Colon (tissue), 2 donors: ENCODE results near the gene GRIK2.

ENCODE experiments used
- FAIRE-seq: peaks from 2 replicates; lab custom pipeline; 2012; peaks lifted over from hg19 to GRCh38; lab: Jason Lieb, UNC
- donor health status: control.
- donor health status: control.

The GRIK2 gene

DNA sequence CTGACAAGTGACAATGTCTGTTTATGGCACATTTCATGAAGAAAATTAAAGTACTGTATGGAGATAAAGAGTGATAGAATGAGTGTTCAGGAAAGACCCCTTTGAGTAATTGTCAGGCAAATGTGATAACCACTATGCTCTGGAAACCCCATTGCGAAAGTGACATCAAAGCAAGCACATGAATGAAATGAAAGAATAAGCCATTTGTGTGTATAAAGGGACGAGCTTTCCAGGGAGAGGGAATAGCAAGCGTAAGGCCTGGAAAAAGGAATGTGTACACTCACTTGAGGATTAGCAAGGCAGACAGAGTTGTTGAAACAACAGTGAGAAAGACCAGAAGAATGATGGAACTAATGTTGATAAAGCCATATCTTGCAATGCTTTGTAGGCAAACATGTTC, 490.0 kb downstream of the GRIK2 start:
- no peak for FAIRE-seq

DNA sequence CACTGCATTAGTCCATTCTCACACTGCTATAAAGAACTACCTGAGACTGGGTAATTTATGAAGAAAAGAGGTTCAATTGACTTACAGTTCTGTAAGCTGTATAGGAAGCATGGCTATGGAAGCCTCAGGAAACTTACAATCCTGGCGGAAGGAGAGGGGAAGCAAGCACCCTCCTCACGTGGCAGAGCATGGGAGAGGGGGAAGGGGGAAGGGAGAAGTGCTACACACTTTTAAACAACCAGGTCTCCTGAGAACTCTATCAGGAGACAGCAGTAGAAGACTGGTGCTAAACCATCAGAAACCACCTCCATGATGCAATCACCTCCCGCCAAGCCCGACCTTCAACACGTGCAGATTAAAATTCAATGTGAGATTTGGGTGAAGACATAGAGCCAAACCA, 494.0 kb downstream of the GRIK2 start:
- no peak for FAIRE-seq

DNA sequence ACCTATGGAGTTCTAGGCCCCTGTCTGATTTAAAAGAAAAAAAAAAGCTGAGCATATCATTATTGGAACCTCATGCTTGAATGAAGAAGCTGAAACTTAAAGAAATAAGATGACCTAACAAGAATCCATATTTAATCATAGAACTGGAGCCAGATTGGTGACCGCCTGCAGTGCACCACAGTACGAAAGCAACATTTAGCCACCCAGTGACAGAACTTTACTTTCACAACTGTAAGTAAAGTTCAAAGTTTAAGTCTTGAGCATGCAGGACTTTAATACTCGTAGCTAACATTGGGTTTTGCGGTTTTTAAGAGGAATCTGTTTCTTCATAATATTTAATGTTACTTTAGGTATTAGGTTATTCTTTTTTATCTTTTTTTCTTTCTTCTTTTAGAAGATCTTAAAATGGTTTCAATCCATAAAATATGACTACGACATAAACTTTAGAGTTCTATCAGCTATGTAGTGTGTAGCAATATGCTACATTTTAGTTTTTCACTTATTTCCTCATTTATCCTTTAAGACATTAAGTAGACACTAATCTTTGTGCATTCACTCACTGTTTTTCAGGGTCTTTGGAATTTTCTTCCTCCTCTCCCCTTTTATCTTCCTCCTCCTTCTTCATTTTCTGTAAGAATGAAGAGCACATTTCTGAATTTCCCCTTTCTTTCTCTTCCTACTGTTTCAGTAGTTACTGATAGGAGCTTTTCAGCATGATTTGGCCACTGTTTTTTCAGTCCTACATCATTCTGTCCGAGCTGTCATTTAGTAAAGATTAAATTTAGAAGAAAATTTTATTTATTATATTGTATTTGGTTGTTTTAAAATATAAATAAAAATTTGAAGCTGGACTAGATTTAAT, 514.1 kb downstream of the GRIK2 start:
- no peak for FAIRE-seq

DNA sequence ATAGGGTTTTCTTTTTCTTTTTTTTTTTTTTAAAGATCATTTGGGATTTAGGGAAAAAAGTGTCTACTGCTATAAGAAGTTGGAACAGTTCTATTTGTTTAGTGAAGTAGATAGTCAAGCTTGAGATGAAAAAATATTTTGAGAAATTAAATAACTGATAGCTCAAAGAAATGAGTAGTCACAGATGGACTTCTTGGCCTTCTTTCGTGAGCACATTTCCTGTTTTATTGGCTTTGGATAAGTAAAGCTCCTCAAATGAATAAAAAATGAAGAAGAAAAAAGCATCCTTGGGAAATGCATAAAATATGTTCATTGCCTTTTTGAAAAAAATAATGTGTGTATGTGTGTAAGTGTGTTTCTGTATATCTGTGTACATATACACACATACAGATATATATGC, 515.9 kb downstream of the GRIK2 start:
- no peak for FAIRE-seq

DNA sequence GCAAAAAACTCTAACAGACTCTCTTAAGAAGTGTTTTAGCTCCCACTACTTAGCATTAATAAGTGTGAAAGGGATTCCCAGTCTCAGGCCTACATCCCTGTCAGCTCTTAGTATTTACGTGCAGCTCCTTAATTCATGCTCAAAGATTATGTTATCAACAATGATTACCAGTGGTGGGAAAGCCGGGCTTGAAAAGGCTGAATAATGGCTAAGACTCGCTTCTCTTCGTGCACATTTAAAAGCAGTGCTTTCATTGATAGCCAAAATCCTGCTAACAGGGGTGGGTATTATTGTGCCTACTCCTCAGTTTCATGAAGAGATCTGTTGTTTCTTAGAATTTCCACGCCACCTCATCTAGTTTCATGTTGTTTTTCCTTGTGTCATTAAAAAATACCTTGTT, 518.8 kb downstream of the GRIK2 start:
- FAIRE-seq: no peak

DNA sequence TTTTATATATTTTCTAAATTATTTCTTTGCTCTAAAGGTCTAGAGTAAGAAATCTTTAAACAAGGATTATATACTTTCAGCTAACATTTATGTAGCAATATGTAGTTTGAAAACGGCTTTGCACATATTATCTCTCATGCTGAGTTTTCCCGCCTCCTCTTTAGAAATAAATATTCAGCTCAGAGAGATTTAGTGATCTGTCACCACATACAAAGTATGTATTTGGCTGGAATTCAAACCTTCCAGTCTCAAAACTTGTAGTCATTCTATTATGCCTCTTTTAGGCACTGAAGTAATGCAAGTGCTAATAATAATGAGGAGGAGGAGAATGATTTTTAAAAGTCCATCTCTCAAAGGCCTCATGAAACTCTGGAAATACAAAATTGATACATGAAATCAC, 525.0 kb downstream of the GRIK2 start:
- no peak for FAIRE-seq

DNA sequence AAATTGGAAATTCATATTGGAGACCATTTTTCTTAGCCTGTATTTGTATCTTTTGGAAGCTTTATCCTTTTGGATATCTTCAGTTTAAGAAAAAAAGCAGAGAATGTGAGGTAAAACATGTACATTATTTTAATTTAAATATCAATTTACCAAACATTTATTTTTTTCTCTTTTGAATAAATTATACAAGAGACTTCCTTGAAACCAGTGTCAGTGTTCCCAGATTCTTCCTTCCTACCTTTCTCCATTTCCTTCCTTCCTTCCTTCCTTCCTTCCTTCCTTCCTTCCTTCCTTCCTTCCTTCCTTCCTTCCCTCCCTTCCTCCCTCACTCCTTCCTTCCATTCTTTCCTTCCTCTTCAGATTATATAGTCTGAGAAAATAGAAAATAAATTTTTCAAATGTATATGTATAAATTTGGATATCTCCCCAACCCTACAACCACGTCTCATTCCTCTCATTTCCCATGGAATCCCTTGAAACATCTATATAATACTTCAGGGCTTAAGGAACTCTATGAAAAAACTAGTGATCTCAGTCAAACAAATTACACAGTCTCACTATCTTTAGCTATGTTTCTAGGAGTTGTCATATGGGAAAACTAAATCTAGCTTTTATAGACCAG, 528.4 kb downstream of the GRIK2 start:
- FAIRE-seq: no peak

DNA sequence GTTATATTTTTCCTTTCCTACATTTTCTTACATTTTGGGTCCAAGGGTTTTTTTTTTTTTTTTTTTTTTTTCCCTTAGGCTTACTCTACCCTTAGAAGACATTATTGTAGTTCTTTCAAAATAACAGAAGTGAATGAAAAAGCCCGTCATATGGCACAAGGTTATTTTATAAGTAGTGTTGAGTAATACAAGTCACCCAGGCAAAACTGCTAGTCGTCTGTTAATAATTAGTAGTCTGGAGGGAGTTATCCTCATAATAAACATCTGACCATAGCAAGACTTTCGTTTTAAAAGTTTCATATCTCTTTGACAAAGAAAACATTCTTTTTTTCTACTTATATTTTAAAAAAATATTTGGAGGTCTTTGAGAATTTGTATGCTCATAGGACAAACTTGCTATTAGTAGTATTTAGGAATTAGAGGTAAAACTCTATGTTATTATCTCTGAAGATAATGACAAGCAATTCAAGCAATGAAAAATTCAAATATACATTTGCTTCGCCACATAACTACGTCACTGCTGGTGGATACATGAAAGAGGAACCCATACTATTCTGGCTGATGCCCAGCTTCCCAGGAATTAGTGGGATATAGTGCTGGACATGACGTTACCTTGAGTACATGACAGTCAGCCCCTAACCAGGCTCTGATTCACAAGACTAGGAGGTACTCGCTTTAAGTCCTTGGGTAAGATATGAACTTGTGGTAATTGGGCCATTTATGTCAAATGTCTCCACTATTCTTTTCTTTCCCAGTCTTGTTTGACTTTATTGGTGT, 532.8 kb downstream of the GRIK2 start:
- no peak for FAIRE-seq

DNA sequence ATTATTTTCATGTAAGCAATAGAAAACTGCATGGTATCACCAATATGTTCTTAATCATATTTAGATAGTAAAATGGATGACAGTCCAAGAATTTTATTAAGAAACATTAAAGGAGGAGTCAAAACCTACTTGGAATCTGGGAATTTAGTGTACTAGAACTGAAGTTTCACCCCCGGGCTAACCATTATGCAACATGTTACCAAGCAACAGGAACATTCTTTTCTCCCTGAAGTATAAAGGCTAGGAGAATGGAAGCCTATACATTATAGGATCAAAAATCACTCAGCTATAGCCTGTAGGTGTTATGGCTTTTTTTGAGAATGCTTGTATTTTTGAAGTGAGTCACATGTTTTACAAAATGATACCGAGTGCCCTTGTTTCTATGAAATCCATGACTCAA, 538.3 kb downstream of the GRIK2 start:
- FAIRE-seq: no peak

DNA sequence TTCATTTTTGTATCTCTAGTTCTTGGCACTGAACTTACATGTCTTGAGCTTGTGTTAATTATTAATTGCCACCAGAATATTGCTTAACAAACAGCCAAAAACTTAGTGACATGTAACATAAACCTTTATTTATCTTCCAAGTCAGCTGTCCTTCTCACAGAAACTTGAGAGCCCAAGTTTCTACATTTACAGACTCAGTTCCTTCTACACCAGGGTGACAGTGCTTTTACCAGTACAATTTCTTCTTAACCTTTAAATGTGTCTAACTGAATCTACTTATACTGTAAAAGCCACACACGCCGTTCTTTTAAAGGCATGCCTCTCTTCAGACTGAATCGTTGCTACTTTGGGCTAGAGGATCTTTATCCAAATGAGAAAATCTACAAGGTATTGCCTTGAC, 539.2 kb downstream of the GRIK2 start:
- no peak for FAIRE-seq

DNA sequence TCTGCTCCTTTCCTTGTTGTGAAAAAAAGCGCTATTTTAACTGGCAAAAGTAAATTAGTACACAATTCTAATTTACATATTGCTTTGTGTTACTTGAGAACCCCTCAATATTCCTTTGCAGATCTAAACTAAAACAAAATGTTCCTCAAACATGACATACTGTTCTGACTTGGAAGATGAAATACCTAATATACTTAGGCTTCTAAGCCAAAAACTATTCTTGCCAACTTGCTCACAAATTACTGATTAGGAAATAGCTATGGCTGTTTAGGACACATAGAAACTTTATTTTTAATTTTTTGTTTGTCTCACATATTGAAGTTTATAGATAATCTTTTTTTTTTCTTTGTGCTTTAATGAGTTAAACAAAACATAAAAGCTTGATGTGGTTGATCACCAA, 542.2 kb downstream of the GRIK2 start:
- FAIRE-seq: no peak

DNA sequence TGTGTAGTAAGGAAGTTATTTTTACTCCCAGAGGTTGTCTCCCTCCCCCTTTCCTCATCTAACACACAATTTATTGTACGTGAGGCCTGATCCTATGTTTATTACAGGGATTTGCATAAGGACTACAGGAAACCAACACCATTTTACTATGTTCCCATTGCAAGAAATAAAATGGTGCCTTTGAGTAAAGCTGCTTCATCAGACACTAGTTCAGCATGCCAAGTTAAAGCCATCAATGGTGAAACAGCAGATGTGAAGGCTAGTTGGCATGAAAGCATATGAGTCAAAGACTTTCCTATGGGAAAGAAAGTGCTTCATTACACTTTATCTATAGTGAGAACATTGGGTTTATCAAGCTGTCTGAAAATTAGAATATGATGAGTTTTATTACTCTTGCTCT, 543.0 kb downstream of the GRIK2 start:
- no peak for FAIRE-seq

DNA sequence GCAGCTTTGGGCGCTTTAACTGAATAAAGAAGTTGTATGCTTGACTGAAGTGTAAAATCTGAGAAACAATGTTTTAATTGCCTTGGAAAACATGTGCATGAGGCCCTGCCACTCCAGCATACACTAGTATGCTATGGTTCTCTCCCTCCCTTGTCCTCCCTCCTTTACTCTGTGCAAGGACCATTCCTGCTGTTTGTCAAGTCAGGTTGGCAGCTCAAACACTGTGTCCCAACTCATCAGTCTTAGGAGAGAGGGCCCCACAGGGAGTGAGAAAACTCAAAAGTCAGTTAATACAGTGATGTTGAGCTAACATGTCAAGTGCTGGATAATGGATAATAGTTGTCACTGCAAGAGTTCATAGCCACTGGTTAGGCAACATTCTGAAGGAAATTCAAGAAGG, 543.6 kb downstream of the GRIK2 start:
- FAIRE-seq: no peak

DNA sequence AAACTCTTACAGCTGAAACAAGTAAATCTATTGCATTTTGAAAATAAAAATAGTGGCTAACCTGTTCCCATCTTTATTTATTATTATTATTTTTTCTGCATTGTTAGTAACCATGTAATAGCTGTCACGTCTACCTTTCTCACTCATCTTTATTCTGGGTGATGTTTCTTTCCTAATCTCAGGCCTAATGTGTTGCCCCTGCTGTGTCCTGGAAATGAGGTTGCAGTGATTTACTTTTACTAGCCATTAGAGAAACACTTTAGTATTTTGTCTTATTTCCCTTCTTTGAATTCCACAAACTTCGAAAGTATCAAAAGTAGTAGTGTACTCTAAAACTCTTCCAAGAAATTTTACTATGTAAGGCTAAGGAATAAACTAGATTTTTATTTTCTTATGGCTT, 546.9 kb downstream of the GRIK2 start:
- no peak for FAIRE-seq

DNA sequence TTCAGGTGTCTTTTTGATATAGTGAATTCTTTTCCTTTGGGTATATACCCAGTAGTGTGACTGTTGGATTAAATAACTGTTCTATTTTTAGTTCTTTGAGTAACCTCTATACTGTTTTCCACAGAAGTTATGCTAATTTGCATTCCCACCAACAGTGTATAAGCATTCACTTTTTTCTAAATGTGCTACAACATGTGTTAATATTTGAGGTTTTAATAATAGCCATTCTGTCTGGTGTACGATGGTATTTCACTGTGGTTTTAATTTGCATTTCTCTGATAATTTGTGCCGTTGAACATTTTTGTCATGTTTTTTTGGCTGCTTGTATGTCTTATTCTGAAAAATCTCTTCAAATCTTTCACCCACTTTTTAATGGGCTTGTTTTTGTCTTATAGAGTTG, 563.5 kb downstream of the GRIK2 start:
- no peak for FAIRE-seq

DNA sequence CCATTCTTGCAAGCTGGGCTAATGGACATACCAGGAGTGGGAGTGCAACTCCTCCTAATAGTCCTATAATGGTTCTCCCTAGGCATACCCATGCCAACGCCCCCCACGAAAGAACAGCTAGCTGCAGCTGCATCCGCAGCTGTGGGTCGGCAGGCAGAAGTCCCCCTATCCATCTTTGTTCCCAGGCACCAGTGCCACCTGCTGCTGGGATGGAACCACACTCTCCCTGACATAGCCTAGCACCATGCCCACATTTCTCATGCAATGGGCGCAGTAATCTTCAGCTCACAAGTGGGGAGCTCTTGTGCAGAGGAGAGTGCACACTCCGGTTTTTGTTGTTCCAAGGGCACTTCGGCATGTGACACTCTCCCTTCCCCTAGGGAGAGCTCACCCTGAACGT, 567.8 kb downstream of the GRIK2 start:
- FAIRE-seq: no peak

DNA sequence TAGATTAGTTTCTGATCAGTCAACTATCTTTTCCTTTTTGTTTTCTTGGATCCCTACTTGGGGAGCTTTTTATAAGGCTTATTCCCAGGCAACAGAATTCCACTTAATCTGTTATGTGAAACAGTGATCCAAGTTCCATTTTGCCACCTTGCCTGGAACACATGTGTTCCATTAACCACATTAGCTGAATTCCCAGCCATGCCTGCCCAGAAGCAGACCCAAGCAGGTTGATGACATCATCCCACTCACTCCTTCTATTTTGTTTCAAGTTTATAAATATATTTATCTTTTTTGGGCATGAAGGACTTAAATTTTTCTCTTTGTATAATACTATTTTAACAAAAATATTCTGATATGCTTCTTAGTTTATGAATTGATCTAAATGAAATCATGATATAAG, 587.4 kb downstream of the GRIK2 start:
- no peak for FAIRE-seq

DNA sequence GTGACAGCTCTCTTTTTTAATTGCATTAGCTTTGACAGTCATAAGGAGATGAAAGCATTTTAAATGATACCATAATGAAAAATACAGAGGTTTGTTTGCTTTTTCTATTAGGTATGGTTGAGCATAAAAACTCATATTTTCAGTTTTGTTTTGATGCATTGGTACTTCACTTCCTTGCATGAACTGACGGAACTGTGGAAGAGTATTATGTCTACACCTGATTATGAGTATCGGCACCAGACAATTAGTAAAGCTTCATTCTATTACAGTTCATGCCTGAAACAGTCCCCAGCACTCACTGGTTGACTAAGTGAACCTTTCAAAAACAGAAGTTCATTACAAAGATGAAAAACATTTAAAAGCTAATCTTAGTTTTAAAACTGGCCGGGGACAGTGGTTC, 593.0 kb downstream of the GRIK2 start:
- FAIRE-seq: no peak

DNA sequence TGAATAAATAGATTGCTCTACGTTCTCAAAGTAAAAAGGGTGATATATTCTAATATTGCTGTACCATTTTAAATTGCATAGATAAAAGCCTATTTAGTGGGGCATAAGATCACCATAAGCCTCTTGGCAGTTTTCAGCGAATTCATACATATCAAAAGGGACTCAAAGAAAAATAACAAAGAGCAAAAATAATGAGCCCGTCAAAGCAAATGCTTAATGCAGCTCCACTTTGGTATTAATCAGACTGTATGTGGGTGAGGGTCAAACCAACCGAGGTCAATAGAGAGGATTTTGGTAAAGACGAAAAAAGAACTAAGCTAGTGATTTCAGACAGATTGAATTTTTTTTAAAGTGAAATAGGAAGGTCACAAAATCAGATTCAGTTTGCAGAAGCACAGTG, 598.8 kb downstream of the GRIK2 start:
- FAIRE-seq: no peak

DNA sequence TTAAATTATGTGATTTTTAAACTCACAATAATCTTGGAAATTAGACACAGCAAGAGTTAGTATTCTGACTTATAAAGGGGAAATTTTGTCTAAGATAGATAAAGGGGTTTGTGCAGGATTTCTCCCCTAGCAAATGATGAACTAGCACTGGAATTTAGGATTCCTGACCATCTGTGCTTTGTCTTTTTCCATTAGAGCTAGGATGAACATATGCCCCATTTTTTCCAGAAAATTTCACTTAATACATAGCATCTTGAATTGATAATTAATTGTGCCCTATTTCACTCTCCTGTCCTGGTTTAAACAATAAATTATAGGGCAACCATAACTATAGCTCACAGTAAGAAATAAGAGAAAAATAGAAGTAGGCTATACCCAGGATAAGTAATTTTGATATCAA, 601.0 kb downstream of the GRIK2 start:
- no peak for FAIRE-seq

DNA sequence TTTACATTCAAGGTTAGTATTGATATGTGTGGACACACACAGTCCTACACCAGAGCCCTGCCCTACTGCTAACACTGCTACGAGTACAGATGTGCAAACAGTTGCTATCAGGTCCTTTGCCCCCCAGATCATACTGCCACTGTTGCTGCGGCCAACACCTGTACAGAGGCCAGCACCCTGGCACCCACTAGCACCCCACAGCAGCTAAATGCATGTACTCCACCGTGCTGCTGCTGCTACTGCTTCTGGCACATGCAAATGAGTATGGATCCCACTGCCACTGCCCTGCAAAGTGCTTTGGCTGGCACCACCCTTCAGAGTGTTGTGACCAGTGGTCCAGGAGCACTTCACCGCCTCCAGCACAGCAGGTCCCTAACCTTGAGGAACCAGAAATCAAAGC, 621.9 kb downstream of the GRIK2 start:
- no peak for FAIRE-seq

DNA sequence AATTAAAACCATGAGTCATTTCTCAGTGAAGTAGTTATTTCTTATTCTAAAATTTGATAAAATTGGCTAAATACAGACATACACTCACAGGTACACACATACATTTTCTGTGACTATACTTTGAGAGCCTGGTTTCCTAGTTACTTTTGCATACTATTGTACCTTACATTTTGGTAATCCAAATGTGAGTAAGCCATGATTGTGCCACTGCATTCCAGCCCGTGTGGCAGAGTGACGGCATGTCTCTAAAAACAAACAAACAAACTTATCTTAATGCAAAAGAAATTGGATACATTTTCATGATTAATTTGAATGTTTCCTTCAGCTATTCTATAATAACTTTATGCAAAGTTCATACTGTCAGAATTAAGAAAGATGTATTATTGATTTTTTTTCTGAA, 628.8 kb downstream of the GRIK2 start:
- FAIRE-seq: no peak

DNA sequence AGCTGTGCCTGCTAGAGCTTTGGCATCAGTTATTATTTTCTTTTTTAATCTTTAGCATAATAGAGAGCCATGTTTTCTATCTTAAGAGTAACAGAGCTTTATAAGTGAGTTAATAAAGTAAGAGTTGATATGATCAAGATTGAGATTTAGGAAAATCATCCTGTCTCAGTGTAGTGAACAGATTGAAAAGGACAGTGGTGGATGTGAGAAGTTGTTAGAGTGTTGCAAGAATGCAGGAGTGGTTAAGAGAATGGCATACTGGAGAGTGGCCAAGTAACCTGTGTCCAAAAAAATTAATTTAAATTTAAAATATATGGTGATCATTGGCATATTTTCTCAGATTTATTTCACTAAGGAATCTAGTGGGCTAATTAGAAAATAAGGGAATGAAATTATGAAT, 629.3 kb downstream of the GRIK2 start:
- FAIRE-seq: no peak
